ENCODE data around the gene CDKAL1.

DNA sequence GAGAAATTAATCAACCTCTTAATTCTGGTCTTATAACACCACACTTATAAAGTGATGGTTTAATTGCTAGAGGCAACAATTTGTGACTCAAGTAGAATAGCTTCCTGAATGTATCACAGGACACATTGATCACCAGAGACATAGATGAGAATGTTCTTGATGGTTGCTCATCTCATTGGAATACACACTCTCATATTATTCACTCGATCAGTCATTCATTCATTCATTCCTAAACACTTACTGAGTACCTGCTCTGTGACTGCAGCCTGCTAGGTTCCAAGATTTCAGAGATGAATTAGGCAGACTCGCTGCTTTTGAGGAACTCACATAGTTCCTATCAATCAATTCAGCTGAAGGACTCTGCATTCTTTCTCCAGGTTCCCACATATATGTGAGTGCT is 694.2 kb downstream of the CDKAL1 start:
- TF ChIP-seq, protein P1, sequence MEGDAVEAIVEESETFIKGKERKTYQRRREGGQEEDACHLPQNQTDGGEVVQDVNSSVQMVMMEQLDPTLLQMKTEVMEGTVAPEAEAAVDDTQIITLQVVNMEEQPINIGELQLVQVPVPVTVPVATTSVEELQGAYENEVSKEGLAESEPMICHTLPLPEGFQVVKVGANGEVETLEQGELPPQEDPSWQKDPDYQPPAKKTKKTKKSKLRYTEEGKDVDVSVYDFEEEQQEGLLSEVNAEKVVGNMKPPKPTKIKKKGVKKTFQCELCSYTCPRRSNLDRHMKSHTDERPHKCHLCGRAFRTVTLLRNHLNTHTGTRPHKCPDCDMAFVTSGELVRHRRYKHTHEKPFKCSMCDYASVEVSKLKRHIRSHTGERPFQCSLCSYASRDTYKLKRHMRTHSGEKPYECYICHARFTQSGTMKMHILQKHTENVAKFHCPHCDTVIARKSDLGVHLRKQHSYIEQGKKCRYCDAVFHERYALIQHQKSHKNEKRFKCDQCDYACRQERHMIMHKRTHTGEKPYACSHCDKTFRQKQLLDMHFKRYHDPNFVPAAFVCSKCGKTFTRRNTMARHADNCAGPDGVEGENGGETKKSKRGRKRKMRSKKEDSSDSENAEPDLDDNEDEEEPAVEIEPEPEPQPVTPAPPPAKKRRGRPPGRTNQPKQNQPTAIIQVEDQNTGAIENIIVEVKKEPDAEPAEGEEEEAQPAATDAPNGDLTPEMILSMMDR (conservative IDR thresholded peaks at IDR 0.05; ENCODE audit: low read length): no peak
- TF ChIP-seq EZH2phosphoT487 (IDR thresholded peaks at IDR 0.05; ENCODE audit: borderline replicate concordance): no peak
